Left lung (tissue), 10 donors: ENCODE measurements around the gene PSAP. TPM values are rescaled to one million over a fixed set of nuclear protein-coding genes. Genes with fewer than 3 reads are reported as not detected.

Experiments used
- ATAC-seq: fragments of 200-7000 bp; cut with Tn5 transposase; one replicate; pipeline ENCODE4 v1.9.1; 2020; ENCODE audit warnings: moderate library complexity
- DNase-seq, 4 donors: peaks; one replicate each; pipeline ENCODE4 v3.0.0-alpha.2; 2013 to 2020
- H3K27ac ChIP-seq, 2 donors: fragments of 200-600 bp; sonication (generic) in 1 of 2; one replicate each; pipeline versions ENCODE4 v1.5.0 to v1.8.0; 2020 to 2021
- H3K27me3 ChIP-seq, 2 donors: fragments of 200-600 bp; sonication (generic) in 1 of 2; one replicate each; pipeline versions ENCODE4 v1.5.0 to v1.8.0; 2020 to 2021
- H3K36me3 ChIP-seq, 2 donors: fragments of 200-600 bp; sonication (generic) in 1 of 2; one replicate each; pipeline versions ENCODE4 v1.5.0 to v1.8.0; 2020 to 2021
- H3K4me1 ChIP-seq, 2 donors: fragments of 200-600 bp; one replicate each; pipeline ENCODE4 v1.8.0; 2021
- H3K4me3 ChIP-seq, 2 donors: fragments of 200-600 bp; sonication (generic) in 1 of 2; one replicate each; pipeline versions ENCODE4 v1.5.0 to v1.8.0; 2020 to 2021; ENCODE audit warnings: mild to moderate bottlenecking in 1 of 2
- H3K9me3 ChIP-seq, 2 donors: fragments of 200-600 bp; sonication (generic) in 1 of 2; one replicate each; pipeline versions ENCODE4 v1.5.0 to v1.8.0; 2020 to 2021
- CTCF ChIP-seq, 2 donors: fragments of 200-600 bp; sonication (generic) in 1 of 2; IDR thresholded peaks; one replicate each; pipeline versions ENCODE4 v1.5.0 to v1.8.0; 2021; ENCODE audit warnings: antibody characterized with exemption in 2 of 2
- intact Hi-C, 2 donors: fragments of 100-400 bp; cut with DNase I; formaldehyde crosslinking; loops; one replicate each; pipeline versions ENCODE4 v1.11.2 to v1.14.2; 2022
- polyA plus RNA-seq, 6 donors: library from polyadenylated mRNA; unstranded; fragments of 120-200 nt; gene quantifications; one replicate each; pipeline ENCODE4 v1.2.1, GENCODE V29; 2013; ENCODE audit not compliant: insufficient read length in 6 of 6
- total RNA-seq, 2 donors: library from RNA; stranded (reverse); fragmentation: NEBNext Ultra II Directional; extraction: Animal tissue kit (Norgen Biotek cat#: 25700); gene quantifications; one replicate each; pipeline ENCODE4 v1.2.1, GENCODE V29; 2021
- donor health status: DM: no; HTN: yes; CAD: no.
- donor health status: DM: no; HTN: no; CAD: no.

The PSAP gene
- total and polyA plus RNA-seq, 8 donors = 539 to 1,668 (median 577) TPM

- no peak overlapping the region for H3K4me3 ChIP-seq
- H3K27ac ChIP-seq = no peak overlapping the region
- no peaks in the 10 kb centered on the region for H3K36me3 ChIP-seq
- DNase-seq = no peak
- TF ChIP-seq CTCF (IDR thresholded peaks at IDR 0.05) = no peak
- H3K27me3 ChIP-seq = no peaks in the 10 kb centered on the region
- H3K9me3 ChIP-seq = no peaks in the 10 kb centered on the region
- peaks cover 0 to 49% of the 10 kb centered on the region in 2 donors for H3K4me1 ChIP-seq
- ATAC-seq = no peak
- intact Hi-C loops = no loop called here
Measured at GRCh38 chr10:71893920-71894319, 42.9 kb upstream of the PSAP start.

- Histone ChIP-seq H3K9me3 (no peaks in the 10 kb centered on the region), H3K4me3 (no peak overlapping the region), H3K36me3 (no peaks in the 10 kb centered on the region), H3K4me1 (peaks cover 0 to 55% of the 10 kb centered on the region in 2 donors), H3K27ac (no peak overlapping the region), H3K27me3 (no peaks in the 10 kb centered on the region)
- no peak for ATAC-seq
- DNase-seq = peak in 1 of 4 donors; percentile 19
- no peak for TF ChIP-seq CTCF (IDR thresholded peaks at IDR 0.05)
- intact Hi-C loops = no loop called here
Measured at GRCh38 chr10:71893258-71893815, 42.3 kb upstream of the PSAP start.

GRCh38 chr10:71891437-71891836 lies 40.4 kb upstream of the PSAP start:
- no peak for ATAC-seq
- Histone ChIP-seq H3K36me3 (no peaks in the 10 kb centered on the region), H3K27me3 (no peaks in the 10 kb centered on the region), H3K4me3 (no peak overlapping the region), H3K27ac (peak overlapping the region in 1 of 2 donors; percentile 94), H3K9me3 (no peaks in the 10 kb centered on the region), H3K4me1 (peaks cover 0 to 61% of the 10 kb centered on the region in 2 donors)
- intact Hi-C loops = no loop called here
- TF ChIP-seq CTCF (IDR thresholded peaks at IDR 0.05) = no peak
- DNase-seq = no peak

GRCh38 chr10:71889388-71889987 lies 38.4 kb upstream of the PSAP start:
- Histone ChIP-seq H3K4me3 (peak overlapping the region; percentile 24 to 45), H3K9me3 (no peaks in the 10 kb centered on the region), H3K36me3 (no peaks in the 10 kb centered on the region), H3K4me1 (peaks cover 0 to 49% of the 10 kb centered on the region in 2 donors), H3K27me3 (no peaks in the 10 kb centered on the region), H3K27ac (peak overlapping the region; percentile 74 to 94)
- intact Hi-C loops = no loop called here
- no peak for TF ChIP-seq CTCF (IDR thresholded peaks at IDR 0.05)
- ATAC-seq (peak; percentile 18), DNase-seq (no peak)

GRCh38 chr10:71888623-71889387 lies 37.8 kb upstream of the PSAP start:
- Histone ChIP-seq H3K4me3 (peak overlapping the region; percentile 24 to 45), H3K27me3 (no peaks in the 10 kb centered on the region), H3K4me1 (peaks cover 0 to 49% of the 10 kb centered on the region in 2 donors), H3K36me3 (no peaks in the 10 kb centered on the region), H3K9me3 (no peaks in the 10 kb centered on the region), H3K27ac (peak overlapping the region; percentile 74 to 94)
- TF ChIP-seq CTCF (IDR thresholded peaks at IDR 0.05) = no peak
- intact Hi-C loops = no loop called here
- ATAC-seq (peak; percentile 89), DNase-seq (peak; percentile 82 to 96 (median 92))
